ENCODE results near the gene RALGPS1. TPM values are rescaled to one million over a fixed set of nuclear protein-coding genes. Genes with fewer than 3 reads are reported as not detected.

RALGPS1 gene
- polyA plus RNA-seq, 1 donor from 2014 or later = 8.0 TPM

GRCh38 chr9:127185931-127186781 is 271.6 kb downstream of the RALGPS1 start:
- Mint-ChIP-seq H3K27me3 (no peaks in the 10 kb centered on the region), H3K4me3 (no peak overlapping the region), H3K36me3 (peaks cover 19% of the 10 kb centered on the region), H3K4me1 (peaks cover 0 to 2% (median 0%) of the 10 kb centered on the region in 3 donors), H3K27ac (peak overlapping the region in 1 of 3 donors; percentile 60), H3K9me3 (no peaks in the 10 kb centered on the region)

- H3K9me3 Mint-ChIP-seq = no peaks in the 10 kb centered on the region
- peak overlapping the region in 1 of 3 donors; percentile 60 for H3K27ac Mint-ChIP-seq
- H3K27me3 Mint-ChIP-seq = no peaks in the 10 kb centered on the region
- peaks cover 19% of the 10 kb centered on the region for H3K36me3 Mint-ChIP-seq
- peaks cover 0 to 2% (median 0%) of the 10 kb centered on the region in 3 donors for H3K4me1 Mint-ChIP-seq
- H3K4me3 Mint-ChIP-seq = no peak overlapping the region
These were observed 272.2 kb downstream of the RALGPS1 start for GRCh38 chr9:127186806-127187205.

DNA sequence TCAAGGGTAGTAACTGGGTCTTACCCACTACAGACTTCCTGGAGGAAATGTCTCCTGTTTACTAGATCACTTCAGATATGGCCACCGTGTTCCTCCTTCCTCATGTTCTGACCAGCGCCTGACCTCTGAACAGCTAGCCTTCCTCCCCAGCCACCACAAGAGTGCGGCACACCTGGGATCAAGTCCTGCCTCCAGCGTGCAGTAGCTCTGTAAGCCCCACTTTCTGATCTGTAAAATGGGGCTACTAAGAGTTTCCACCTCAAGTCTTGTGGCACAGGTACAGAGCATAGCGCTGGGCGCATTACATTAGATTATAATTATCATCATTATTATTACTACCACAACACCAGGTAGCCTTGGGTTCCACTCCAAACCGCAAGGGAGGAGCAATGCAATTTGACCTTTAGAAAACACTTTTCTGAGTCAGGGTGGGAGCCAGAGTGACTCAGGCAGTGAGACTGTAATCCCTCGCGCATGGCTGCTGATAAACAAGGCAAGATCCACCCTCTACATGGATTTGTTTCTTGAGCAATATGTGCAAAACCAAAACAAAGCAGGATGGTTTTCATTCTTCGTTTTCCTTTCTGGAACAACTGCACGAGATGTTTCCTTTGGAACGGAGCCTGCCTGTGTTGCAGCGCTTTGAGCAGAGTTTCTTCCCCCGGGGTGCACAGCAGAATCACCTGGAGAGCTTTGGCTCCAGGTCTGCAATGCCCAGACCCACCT is 272.8 kb downstream of the RALGPS1 start:
- no peak overlapping the region for H3K4me3 Mint-ChIP-seq
- H3K36me3 Mint-ChIP-seq = peaks cover 19% of the 10 kb centered on the region
- H3K4me1 Mint-ChIP-seq = peaks cover 0 to 2% (median 0%) of the 10 kb centered on the region in 3 donors
- no peak overlapping the region for H3K27ac Mint-ChIP-seq
- no peaks in the 10 kb centered on the region for H3K9me3 Mint-ChIP-seq
- H3K27me3 Mint-ChIP-seq = no peaks in the 10 kb centered on the region

- peaks cover 15% of the 10 kb centered on the region for H3K36me3 Mint-ChIP-seq
- peaks cover 0 to 4% (median 0%) of the 10 kb centered on the region in 3 donors for H3K4me1 Mint-ChIP-seq
- H3K4me3 Mint-ChIP-seq = no peak overlapping the region
- H3K27ac Mint-ChIP-seq = no peak overlapping the region
- no peaks in the 10 kb centered on the region for H3K9me3 Mint-ChIP-seq
- H3K27me3 Mint-ChIP-seq = no peaks in the 10 kb centered on the region
These were observed 273.8 kb downstream of the RALGPS1 start for GRCh38 chr9:127188396-127188795.

DNA sequence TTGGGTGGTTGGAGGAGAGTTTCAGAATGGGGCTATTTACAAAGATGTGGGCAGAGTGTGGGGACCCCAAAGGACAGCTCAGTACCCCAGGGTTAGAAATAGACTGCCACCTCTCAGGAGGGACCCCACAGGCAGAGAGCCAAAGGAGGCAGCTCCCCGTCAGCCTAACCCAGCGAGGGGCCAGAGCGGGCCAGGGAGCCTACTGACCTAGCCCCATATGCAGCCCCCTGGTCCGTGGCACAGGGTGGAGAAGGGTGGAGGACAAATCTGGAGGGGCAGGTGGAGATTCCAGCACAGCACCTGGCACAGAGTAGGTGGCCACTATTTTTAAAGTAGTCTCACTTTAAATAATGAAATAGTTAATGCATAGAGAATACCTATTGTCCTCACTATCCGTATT is 275.0 kb downstream of the RALGPS1 start:
- no peak overlapping the region for H3K27ac Mint-ChIP-seq
- H3K36me3 Mint-ChIP-seq = peaks cover 13% of the 10 kb centered on the region
- peaks cover 0 to 4% (median 0%) of the 10 kb centered on the region in 3 donors for H3K4me1 Mint-ChIP-seq
- H3K4me3 Mint-ChIP-seq = no peak overlapping the region
- no peaks in the 10 kb centered on the region for H3K27me3 Mint-ChIP-seq
- no peaks in the 10 kb centered on the region for H3K9me3 Mint-ChIP-seq

- Mint-ChIP-seq H3K9me3 (no peaks in the 10 kb centered on the region), H3K36me3 (peaks cover 7% of the 10 kb centered on the region), H3K27ac (peak overlapping the region in 1 of 3 donors; percentile 8)
These were observed 278.2 kb downstream of the RALGPS1 start for GRCh38 chr9:127192744-127193143.

GRCh38 chr9:127193483-127193882 is 278.9 kb downstream of the RALGPS1 start:
- Mint-ChIP-seq H3K4me1 (peaks cover 0 to 4% (median 0%) of the 10 kb centered on the region in 3 donors), H3K27me3 (no peaks in the 10 kb centered on the region), H3K9me3 (no peaks in the 10 kb centered on the region), H3K4me3 (no peak overlapping the region), H3K36me3 (peaks cover 7% of the 10 kb centered on the region), H3K27ac (no peak overlapping the region)

More at GRCh38 chr9:127192744-127193143, 278.2 kb downstream of the RALGPS1 start:
- Mint-ChIP-seq H3K27me3 (no peaks in the 10 kb centered on the region), H3K4me3 (no peak overlapping the region), H3K4me1 (peaks cover 0 to 4% (median 0%) of the 10 kb centered on the region in 3 donors)

DNA sequence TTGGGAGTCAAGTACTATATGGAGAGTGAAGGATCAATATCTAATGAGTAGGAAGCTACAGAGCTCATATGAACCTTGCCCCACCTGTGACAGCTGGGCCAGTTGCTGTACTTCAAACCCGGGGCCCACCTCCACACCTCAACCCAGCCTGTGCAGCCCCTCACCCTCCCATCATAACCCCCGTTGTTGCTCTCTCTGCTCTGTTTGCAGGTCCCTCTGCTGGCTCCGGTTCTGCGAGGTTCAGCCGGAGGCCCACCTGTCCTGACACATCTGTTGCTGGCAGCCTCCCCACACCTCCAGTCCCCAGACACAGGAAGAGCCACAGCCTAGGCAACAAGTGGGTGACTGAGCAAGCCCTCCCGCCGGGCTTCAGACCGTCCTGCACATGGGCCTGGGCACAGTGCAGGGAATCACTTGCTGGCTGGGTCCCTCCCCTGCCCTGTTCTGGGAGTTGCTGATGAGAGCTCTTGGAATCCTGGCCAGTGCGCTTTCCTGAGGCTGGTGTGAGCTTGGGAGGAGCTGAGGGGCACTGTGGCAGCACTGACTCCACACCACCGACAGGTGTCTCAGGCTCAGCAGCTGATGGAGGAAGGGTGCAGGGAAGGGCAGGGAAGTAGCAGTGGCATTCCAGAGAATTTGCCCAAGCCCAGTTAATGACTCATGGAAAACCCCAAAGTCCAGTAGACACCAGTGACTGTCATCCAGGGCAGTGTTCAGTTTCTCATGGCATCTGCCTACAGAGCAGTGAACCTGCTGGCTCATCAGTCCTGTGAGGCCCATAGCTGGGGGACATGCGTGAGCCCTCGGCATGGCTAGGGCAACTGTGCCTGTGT is 280.5 kb downstream of the RALGPS1 start:
- Mint-ChIP-seq H3K27ac (no peak overlapping the region), H3K9me3 (no peaks in the 10 kb centered on the region), H3K4me1 (peaks cover 0 to 3% (median 2%) of the 10 kb centered on the region in 3 donors), H3K36me3 (peaks cover 5% of the 10 kb centered on the region), H3K27me3 (no peaks in the 10 kb centered on the region), H3K4me3 (no peak overlapping the region)

GRCh38 chr9:127195976-127196825 is 281.6 kb downstream of the RALGPS1 start:
- H3K4me1 Mint-ChIP-seq = peaks cover 0 to 3% (median 2%) of the 10 kb centered on the region in 3 donors
- H3K9me3 Mint-ChIP-seq = no peaks in the 10 kb centered on the region
- peak overlapping the region in 1 of 3 donors; percentile 5 for H3K27ac Mint-ChIP-seq
- H3K4me3 Mint-ChIP-seq = no peak overlapping the region
- H3K27me3 Mint-ChIP-seq = no peaks in the 10 kb centered on the region
- peaks cover 5% of the 10 kb centered on the region for H3K36me3 Mint-ChIP-seq

- peaks cover 5% of the 10 kb centered on the region for H3K36me3 Mint-ChIP-seq
- H3K4me3 Mint-ChIP-seq = no peak overlapping the region
- H3K4me1 Mint-ChIP-seq = peaks cover 0 to 3% (median 2%) of the 10 kb centered on the region in 3 donors
- H3K27ac Mint-ChIP-seq = peak overlapping the region in 1 of 3 donors; percentile 5
- no peaks in the 10 kb centered on the region for H3K9me3 Mint-ChIP-seq
- H3K27me3 Mint-ChIP-seq = no peaks in the 10 kb centered on the region
These were observed 282.2 kb downstream of the RALGPS1 start for GRCh38 chr9:127196826-127197145.

DNA sequence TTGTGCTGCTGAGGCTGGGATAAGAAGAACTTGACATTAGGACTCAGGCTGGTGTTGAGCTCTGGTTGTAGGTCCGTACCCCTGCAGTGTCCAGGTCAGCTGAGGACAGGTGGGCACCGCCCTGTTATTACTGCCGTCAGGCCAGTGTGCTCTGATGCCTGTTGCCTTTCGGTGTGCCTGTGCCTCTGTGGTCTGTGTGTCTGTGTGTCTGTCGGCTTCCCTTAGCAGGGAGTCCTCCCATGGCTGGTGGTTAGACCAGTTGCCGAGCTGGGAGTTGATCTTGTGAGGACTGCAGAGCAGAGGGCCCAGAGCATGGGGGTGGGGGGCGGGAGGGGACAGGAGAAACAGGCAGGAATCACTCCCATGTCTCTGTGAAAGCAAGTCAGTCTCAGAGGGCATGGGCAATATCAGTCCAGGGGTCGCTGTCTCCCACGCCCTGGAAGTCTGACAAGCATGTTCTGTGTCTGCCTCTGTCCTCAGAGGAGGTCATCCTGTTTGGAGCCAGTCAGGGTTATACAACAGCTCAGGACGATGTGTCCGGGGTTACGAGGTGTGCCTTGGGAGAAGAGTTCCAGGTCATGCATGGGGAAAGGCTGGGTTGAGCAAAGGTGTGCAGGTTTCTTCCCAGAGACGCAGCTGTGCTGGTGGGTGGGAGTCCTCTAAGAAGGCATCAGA is 282.7 kb downstream of the RALGPS1 start:
- Mint-ChIP-seq H3K4me1 (peaks cover 0 to 3% (median 2%) of the 10 kb centered on the region in 3 donors), H3K27me3 (no peaks in the 10 kb centered on the region), H3K4me3 (no peak overlapping the region), H3K27ac (no peak overlapping the region), H3K36me3 (peaks cover 5% of the 10 kb centered on the region), H3K9me3 (no peaks in the 10 kb centered on the region)

GRCh38 chr9:127197861-127198430 is 283.4 kb downstream of the RALGPS1 start:
- Mint-ChIP-seq H3K27me3 (no peaks in the 10 kb centered on the region), H3K4me3 (no peak overlapping the region), H3K27ac (no peak overlapping the region), H3K36me3 (peaks cover 5% of the 10 kb centered on the region), H3K4me1 (peaks cover 0 to 2% (median 2%) of the 10 kb centered on the region in 3 donors), H3K9me3 (no peaks in the 10 kb centered on the region)

GRCh38 chr9:127198587-127198986 is 284.0 kb downstream of the RALGPS1 start:
- Mint-ChIP-seq H3K27ac (no peak overlapping the region), H3K27me3 (no peaks in the 10 kb centered on the region), H3K4me3 (no peak overlapping the region), H3K9me3 (no peaks in the 10 kb centered on the region), H3K36me3 (peaks cover 4% of the 10 kb centered on the region), H3K4me1 (peaks cover 0 to 2% (median 2%) of the 10 kb centered on the region in 3 donors)
